ENCODE data around the gene ZNF761. TPM values are rescaled to one million over a fixed set of nuclear protein-coding genes. Genes with fewer than 3 reads are reported as not detected.

ZNF761 gene
- total and polyA plus RNA-seq, 2 of the 13 experiments (the other 11 are each of a cell fraction or from before 2014, with no cell fraction given) = 11.6 to 16.2 TPM

DNA sequence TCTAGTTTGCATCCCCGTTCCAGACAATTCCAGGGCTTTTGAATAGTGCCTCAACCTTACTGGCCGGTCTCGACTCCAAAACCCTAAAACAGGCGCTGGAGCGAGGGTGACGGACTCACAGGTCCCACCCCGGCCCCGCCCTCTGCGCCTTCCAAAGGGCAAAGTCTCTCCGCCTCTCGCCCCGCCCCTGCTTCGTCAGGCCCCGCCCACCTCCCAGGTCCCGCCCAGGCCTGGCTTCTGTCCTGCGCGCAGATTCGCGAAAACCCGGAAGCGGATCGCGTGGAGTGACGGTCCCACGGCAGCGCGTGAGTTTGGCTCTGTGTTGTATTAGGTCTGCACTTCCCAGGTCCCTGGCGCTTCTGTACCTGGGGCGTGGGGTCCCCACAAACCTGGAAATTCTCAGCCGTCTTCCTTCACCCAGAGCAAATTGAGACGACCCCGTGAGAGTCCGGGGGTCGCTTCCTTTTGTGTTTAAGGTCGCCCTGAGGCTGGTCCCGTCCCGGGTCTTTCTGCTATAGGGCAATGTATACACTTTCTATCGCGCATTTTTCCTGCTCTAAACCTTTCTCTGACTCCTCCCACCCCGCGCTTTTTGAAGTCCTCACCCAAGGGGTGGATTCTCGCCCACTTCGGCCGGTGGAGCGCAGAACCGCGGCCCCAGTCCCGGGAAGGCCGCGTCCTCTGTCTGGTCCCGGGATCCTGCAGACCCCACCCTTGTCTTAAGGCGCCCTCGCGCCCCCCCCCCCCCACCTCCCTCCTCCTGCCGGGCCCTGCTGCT, 35.9 kb downstream of the ZNF761 start, which contains the start of gene ZNF813 (continued):
- TF ChIP-seq, protein P1, sequence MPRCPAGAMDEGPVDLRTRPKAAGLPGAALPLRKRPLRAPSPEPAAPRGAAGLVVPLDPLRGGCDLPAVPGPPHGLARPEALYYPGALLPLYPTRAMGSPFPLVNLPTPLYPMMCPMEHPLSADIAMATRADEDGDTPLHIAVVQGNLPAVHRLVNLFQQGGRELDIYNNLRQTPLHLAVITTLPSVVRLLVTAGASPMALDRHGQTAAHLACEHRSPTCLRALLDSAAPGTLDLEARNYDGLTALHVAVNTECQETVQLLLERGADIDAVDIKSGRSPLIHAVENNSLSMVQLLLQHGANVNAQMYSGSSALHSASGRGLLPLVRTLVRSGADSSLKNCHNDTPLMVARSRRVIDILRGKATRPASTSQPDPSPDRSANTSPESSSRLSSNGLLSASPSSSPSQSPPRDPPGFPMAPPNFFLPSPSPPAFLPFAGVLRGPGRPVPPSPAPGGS (CRISPR knock-in tag; IDR thresholded peaks at IDR 0.05) = no peak
- TF ChIP-seq IKZF4 (CRISPR knock-in tag; IDR thresholded peaks at IDR 0.05; ENCODE audit: borderline replicate concordance, low read depth, not compliant biosample characterization) (no peak), MTA1 (CRISPR knock-in tag; IDR thresholded peaks at IDR 0.05; ENCODE audit: borderline replicate concordance) (0 out of 2 replicates have a peak, but pooled peaks have one; percentile 27), HOXA9 (CRISPR knock-in tag; IDR thresholded peaks at IDR 0.05; ENCODE audit: borderline replicate concordance) (no peak), HOXA7 (CRISPR knock-in tag; IDR thresholded peaks at IDR 0.05) (no peak), WIZ (CRISPR knock-in tag; IDR thresholded peaks at IDR 0.05) (no peak), ZBTB42 (CRISPR knock-in tag; IDR thresholded peaks at IDR 0.05) (no peak; the same call in 1 of the 2 replicates), ZFP41 (CRISPR knock-in tag; IDR thresholded peaks at IDR 0.05; ENCODE audit: borderline replicate concordance) (no peak), ZNF83 (CRISPR knock-in tag; IDR thresholded peaks at IDR 0.05; ENCODE audit: borderline replicate concordance) (no peak), ZNF256 (CRISPR knock-in tag; conservative IDR thresholded peaks at IDR 0.05) (no peak), CBX2 (IDR thresholded peaks at IDR 0.05; ENCODE audit: low read depth, low read length) (no peak), CBX2 (CRISPR knock-in tag; IDR thresholded peaks at IDR 0.05; ENCODE audit: low read depth) (no peak), HNRNPLL (IDR thresholded peaks at IDR 0.05; ENCODE audit: low read depth, low read length, poor library complexity, severe bottlenecking) (peak; percentile 59), ATAD3A (CRISPR knock-in tag; IDR thresholded peaks at IDR 0.05) (no peak), SKI (IDR thresholded peaks at IDR 0.05; ENCODE audit: partially characterized antibody) (no peak), ZNF839 (CRISPR knock-in tag; IDR thresholded peaks at IDR 0.05; ENCODE audit: borderline replicate concordance) (no peak)
- TF ChIP-seq, protein P2, sequence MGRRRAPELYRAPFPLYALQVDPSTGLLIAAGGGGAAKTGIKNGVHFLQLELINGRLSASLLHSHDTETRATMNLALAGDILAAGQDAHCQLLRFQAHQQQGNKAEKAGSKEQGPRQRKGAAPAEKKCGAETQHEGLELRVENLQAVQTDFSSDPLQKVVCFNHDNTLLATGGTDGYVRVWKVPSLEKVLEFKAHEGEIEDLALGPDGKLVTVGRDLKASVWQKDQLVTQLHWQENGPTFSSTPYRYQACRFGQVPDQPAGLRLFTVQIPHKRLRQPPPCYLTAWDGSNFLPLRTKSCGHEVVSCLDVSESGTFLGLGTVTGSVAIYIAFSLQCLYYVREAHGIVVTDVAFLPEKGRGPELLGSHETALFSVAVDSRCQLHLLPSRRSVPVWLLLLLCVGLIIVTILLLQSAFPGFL (CRISPR knock-in tag; IDR thresholded peaks at IDR 0.05) = no peak
- TF ChIP-seq, protein P3, sequence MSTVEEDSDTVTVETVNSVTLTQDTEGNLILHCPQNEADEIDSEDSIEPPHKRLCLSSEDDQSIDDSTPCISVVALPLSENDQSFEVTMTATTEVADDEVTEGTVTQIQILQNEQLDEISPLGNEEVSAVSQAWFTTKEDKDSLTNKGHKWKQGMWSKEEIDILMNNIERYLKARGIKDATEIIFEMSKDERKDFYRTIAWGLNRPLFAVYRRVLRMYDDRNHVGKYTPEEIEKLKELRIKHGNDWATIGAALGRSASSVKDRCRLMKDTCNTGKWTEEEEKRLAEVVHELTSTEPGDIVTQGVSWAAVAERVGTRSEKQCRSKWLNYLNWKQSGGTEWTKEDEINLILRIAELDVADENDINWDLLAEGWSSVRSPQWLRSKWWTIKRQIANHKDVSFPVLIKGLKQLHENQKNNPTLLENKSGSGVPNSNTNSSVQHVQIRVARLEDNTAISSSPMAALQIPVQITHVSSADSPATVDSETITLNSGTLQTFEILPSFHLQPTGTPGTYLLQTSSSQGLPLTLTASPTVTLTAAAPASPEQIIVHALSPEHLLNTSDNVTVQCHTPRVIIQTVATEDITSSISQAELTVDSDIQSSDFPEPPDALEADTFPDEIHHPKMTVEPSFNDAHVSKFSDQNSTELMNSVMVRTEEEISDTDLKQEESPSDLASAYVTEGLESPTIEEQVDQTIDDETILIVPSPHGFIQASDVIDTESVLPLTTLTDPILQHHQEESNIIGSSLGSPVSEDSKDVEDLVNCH (CRISPR knock-in tag; IDR thresholded peaks at IDR 0.05) = no peak
- TF ChIP-seq, protein P4, sequence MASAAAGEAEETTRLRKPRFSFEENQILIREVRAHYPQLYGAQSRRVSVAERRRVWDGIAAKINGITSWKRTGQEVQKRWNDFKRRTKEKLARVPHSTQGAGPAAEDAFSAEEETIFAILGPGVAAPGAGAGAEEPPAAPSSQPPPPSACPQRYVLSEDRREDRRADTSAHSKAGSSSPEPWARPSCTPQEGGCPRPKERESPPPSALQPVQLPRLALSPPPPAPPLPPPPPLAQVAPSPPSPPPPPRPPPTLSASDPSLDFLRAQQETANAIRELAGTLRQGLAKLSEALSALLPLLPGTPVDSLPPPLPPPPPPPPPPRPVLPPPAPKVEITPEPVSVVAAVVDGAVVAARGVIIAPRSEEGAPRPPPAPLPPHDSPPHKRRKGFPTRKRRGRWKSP (CRISPR knock-in tag; IDR thresholded peaks at IDR 0.05) = no peak
- TF ChIP-seq, protein P5, sequence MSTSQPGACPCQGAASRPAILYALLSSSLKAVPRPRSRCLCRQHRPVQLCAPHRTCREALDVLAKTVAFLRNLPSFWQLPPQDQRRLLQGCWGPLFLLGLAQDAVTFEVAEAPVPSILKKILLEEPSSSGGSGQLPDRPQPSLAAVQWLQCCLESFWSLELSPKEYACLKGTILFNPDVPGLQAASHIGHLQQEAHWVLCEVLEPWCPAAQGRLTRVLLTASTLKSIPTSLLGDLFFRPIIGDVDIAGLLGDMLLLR (CRISPR knock-in tag; IDR thresholded peaks at IDR 0.05) = 0 out of 2 replicates have a peak, but pooled peaks have one; percentile 17

Measured in HepG2 (cell line).